ENCODE measurements around the gene MAD1L1.

DNA sequence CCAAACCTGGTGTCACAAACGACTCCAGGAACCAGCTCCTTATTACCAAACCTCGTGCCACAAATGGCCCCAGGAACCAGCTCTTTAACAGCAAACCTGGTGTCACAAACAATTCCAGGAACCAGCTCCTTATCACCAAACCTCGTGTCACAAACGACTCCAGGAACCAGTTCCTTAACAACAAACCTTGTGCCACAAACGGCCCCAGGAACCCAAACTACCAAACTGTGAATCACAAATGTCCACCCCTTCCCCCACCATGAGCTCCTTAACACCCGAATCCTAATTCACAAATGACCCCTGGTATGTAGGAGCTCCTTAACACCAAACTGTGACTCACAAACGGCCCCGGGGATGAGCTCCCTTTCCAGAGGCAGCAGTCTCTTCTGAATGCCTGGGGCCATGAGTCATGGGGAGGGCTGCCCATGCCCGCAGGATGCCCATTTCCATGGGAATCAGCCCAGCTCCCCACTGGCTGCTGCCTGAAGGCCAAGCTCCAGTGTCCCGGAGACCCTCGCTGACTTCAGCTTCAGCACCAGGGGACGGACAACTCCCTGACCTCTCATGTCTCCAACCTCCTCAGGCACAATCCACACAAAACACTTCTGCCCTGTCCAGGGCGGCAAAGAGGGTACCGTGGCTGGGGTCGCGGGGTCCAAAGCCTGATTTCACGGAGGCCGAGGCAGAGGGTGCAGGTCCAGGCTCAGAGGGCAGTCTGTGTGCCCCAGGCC, 349.5 kb downstream of the MAD1L1 start:
- TF ChIP-seq EZH2 (IDR thresholded peaks at IDR 0.05; ENCODE audit: borderline replicate concordance, low read depth, low read length, severe bottlenecking) (no peak), CTCF (IDR thresholded peaks at IDR 0.05; ENCODE audit: borderline replicate concordance, extremely low read depth, low read length, poor library complexity, severe bottlenecking) (no peak)

Data from DND-41 (cell line).